ENCODE results near the gene CTSO.

The CTSO gene

DNA sequence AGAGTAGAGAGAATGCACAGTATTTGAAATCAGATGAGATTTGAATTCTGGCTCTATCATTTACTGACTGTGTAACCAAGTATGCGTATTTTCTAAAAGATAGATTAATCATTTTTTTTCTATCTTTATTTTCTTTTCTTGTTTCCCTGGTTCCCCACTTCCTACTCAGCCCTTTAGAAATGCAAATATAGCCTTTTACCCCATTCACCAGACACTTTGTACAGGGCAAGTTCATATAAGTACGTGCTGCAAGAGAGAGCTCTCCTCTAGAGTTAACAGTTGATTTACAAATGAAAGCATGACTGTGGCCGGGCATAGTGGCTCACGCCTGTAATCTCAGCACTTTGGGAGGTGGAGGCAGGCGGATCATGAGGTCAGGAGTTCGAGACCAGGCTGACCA is 68.0 kb downstream of the CTSO start:
- TF ChIP-seq, protein P1, sequence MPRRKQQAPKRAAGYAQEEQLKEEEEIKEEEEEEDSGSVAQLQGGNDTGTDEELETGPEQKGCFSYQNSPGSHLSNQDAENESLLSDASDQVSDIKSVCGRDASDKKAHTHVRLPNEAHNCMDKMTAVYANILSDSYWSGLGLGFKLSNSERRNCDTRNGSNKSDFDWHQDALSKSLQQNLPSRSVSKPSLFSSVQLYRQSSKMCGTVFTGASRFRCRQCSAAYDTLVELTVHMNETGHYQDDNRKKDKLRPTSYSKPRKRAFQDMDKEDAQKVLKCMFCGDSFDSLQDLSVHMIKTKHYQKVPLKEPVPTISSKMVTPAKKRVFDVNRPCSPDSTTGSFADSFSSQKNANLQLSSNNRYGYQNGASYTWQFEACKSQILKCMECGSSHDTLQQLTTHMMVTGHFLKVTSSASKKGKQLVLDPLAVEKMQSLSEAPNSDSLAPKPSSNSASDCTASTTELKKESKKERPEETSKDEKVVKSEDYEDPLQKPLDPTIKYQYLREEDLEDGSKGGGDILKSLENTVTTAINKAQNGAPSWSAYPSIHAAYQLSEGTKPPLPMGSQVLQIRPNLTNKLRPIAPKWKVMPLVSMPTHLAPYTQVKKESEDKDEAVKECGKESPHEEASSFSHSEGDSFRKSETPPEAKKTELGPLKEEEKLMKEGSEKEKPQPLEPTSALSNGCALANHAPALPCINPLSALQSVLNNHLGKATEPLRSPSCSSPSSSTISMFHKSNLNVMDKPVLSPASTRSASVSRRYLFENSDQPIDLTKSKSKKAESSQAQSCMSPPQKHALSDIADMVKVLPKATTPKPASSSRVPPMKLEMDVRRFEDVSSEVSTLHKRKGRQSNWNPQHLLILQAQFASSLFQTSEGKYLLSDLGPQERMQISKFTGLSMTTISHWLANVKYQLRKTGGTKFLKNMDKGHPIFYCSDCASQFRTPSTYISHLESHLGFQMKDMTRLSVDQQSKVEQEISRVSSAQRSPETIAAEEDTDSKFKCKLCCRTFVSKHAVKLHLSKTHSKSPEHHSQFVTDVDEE (CRISPR knock-in tag; IDR thresholded peaks at IDR 0.05): no peak
- no peak for TF ChIP-seq ZNF565 (CRISPR knock-in tag; conservative IDR thresholded peaks at IDR 0.05; ENCODE audit: low read depth)
- no peak for TF ChIP-seq GLIS3 (CRISPR knock-in tag; IDR thresholded peaks at IDR 0.05)
- TF ChIP-seq TCF4 (CRISPR knock-in tag; IDR thresholded peaks at IDR 0.05; ENCODE audit: borderline replicate concordance): no peak
- no peak for TF ChIP-seq ESRRG (CRISPR knock-in tag; IDR thresholded peaks at IDR 0.05)
- no peak for TF ChIP-seq BACH2 (CRISPR knock-in tag; IDR thresholded peaks at IDR 0.05; ENCODE audit: borderline replicate concordance)
- TF ChIP-seq ZNF70 (CRISPR knock-in tag; IDR thresholded peaks at IDR 0.05): no peak
- no peak for TF ChIP-seq ZFP3 (CRISPR knock-in tag; IDR thresholded peaks at IDR 0.05)
- TF ChIP-seq, protein P2, sequence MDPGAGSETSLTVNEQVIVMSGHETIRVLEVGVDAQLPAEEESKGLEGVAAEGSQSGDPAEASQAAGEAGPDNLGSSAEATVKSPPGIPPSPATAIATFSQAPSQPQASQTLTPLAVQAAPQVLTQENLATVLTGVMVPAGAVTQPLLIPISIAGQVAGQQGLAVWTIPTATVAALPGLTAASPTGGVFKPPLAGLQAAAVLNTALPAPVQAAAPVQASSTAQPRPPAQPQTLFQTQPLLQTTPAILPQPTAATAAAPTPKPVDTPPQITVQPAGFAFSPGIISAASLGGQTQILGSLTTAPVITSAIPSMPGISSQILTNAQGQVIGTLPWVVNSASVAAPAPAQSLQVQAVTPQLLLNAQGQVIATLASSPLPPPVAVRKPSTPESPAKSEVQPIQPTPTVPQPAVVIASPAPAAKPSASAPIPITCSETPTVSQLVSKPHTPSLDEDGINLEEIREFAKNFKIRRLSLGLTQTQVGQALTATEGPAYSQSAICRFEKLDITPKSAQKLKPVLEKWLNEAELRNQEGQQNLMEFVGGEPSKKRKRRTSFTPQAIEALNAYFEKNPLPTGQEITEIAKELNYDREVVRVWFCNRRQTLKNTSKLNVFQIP (CRISPR knock-in tag; IDR thresholded peaks at IDR 0.05; ENCODE audit: borderline replicate concordance, low read depth): no peak
- TF ChIP-seq, protein P3, sequence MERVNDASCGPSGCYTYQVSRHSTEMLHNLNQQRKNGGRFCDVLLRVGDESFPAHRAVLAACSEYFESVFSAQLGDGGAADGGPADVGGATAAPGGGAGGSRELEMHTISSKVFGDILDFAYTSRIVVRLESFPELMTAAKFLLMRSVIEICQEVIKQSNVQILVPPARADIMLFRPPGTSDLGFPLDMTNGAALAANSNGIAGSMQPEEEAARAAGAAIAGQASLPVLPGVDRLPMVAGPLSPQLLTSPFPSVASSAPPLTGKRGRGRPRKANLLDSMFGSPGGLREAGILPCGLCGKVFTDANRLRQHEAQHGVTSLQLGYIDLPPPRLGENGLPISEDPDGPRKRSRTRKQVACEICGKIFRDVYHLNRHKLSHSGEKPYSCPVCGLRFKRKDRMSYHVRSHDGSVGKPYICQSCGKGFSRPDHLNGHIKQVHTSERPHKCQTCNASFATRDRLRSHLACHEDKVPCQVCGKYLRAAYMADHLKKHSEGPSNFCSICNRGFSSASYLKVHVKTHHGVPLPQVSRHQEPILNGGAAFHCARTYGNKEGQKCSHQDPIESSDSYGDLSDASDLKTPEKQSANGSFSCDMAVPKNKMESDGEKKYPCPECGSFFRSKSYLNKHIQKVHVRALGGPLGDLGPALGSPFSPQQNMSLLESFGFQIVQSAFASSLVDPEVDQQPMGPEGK (CRISPR knock-in tag; IDR thresholded peaks at IDR 0.05; ENCODE audit: borderline replicate concordance): no peak
- TF ChIP-seq TOX (CRISPR knock-in tag; IDR thresholded peaks at IDR 0.05; ENCODE audit: borderline replicate concordance): no peak
- no peak for TF ChIP-seq ZFP30 (CRISPR knock-in tag; IDR thresholded peaks at IDR 0.05)
- TF ChIP-seq SNAI2 (CRISPR knock-in tag; IDR thresholded peaks at IDR 0.05): no peak
- no peak for TF ChIP-seq OSR1 (CRISPR knock-in tag; IDR thresholded peaks at IDR 0.05)
- no peak for TF ChIP-seq ZC3H10 (CRISPR knock-in tag; IDR thresholded peaks at IDR 0.05)
- no peak for TF ChIP-seq ISL1 (CRISPR knock-in tag; IDR thresholded peaks at IDR 0.05)
- TF ChIP-seq ARNTL (CRISPR knock-in tag; IDR thresholded peaks at IDR 0.05; ENCODE audit: borderline replicate concordance, low read depth): no peak
- no peak for TF ChIP-seq PPARA (CRISPR knock-in tag; IDR thresholded peaks at IDR 0.05; ENCODE audit: borderline replicate concordance)
- TF ChIP-seq RARB (CRISPR knock-in tag; IDR thresholded peaks at IDR 0.05): no peak
- no peak for ATAC-seq

DNA sequence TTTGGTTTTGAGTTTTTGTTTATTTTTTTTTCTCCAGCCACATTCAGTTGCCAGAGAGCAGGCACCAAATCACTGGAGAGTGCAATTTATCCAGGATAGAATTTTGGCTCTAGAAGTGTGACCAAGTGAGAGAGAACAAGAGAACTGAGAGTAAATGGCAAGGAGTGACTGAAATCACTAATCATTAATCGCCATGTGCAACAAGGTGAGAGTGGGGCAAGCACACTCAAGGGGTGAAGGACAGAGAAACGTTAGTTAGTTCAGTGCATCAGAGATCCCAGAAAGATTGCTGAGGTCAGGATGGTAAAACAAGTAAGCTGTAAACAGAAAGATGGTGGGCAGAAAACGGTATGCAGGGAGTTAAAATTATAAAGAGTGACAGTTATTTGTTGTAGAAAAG is 69.8 kb downstream of the CTSO start:
- ATAC-seq: no peak
- no peak for TF ChIP-seq PPARA (CRISPR knock-in tag; IDR thresholded peaks at IDR 0.05; ENCODE audit: borderline replicate concordance)
- TF ChIP-seq OSR1 (CRISPR knock-in tag; IDR thresholded peaks at IDR 0.05): no peak
- TF ChIP-seq ZNF8 (CRISPR knock-in tag; IDR thresholded peaks at IDR 0.05): no peak
- no peak for TF ChIP-seq RARB (CRISPR knock-in tag; IDR thresholded peaks at IDR 0.05)
- TF ChIP-seq ZFP3 (CRISPR knock-in tag; IDR thresholded peaks at IDR 0.05): no peak
- TF ChIP-seq, protein P4, sequence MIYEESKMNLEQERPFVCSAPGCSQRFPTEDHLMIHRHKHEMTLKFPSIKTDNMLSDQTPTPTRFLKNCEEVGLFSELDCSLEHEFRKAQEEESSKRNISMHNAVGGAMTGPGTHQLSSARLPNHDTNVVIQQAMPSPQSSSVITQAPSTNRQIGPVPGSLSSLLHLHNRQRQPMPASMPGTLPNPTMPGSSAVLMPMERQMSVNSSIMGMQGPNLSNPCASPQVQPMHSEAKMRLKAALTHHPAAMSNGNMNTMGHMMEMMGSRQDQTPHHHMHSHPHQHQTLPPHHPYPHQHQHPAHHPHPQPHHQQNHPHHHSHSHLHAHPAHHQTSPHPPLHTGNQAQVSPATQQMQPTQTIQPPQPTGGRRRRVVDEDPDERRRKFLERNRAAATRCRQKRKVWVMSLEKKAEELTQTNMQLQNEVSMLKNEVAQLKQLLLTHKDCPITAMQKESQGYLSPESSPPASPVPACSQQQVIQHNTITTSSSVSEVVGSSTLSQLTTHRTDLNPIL (CRISPR knock-in tag; IDR thresholded peaks at IDR 0.05; ENCODE audit: low read depth): no peak
- TF ChIP-seq ZNF565 (CRISPR knock-in tag; conservative IDR thresholded peaks at IDR 0.05; ENCODE audit: low read depth): no peak
- no peak for TF ChIP-seq BACH2 (CRISPR knock-in tag; IDR thresholded peaks at IDR 0.05; ENCODE audit: borderline replicate concordance)
- TF ChIP-seq, protein P2 (CRISPR knock-in tag; IDR thresholded peaks at IDR 0.05; ENCODE audit: borderline replicate concordance, low read depth): no peak
- TF ChIP-seq, protein P1 (CRISPR knock-in tag; IDR thresholded peaks at IDR 0.05): no peak
- TF ChIP-seq, protein P3 (CRISPR knock-in tag; IDR thresholded peaks at IDR 0.05; ENCODE audit: borderline replicate concordance): no peak
- no peak for TF ChIP-seq ZNF70 (CRISPR knock-in tag; IDR thresholded peaks at IDR 0.05)
- no peak for TF ChIP-seq ESRRG (CRISPR knock-in tag; IDR thresholded peaks at IDR 0.05)
- TF ChIP-seq ZC3H10 (CRISPR knock-in tag; IDR thresholded peaks at IDR 0.05): no peak
- TF ChIP-seq ARNTL (CRISPR knock-in tag; IDR thresholded peaks at IDR 0.05; ENCODE audit: borderline replicate concordance, low read depth): no peak

All from SK-N-SH treated with all-trans-retinoic acid at 6 μM for 48 hours (cell line).